ENCODE results near the gene IARS2. TPM values are rescaled to one million over a fixed set of nuclear protein-coding genes. Genes with fewer than 3 reads are reported as not detected.

The IARS2 gene
- total and polyA plus RNA-seq, 2 donors (not counting 3 experiments of a cell fraction or from before 2014, with no cell fraction given): 15.5 to 62.8 TPM

DNA sequence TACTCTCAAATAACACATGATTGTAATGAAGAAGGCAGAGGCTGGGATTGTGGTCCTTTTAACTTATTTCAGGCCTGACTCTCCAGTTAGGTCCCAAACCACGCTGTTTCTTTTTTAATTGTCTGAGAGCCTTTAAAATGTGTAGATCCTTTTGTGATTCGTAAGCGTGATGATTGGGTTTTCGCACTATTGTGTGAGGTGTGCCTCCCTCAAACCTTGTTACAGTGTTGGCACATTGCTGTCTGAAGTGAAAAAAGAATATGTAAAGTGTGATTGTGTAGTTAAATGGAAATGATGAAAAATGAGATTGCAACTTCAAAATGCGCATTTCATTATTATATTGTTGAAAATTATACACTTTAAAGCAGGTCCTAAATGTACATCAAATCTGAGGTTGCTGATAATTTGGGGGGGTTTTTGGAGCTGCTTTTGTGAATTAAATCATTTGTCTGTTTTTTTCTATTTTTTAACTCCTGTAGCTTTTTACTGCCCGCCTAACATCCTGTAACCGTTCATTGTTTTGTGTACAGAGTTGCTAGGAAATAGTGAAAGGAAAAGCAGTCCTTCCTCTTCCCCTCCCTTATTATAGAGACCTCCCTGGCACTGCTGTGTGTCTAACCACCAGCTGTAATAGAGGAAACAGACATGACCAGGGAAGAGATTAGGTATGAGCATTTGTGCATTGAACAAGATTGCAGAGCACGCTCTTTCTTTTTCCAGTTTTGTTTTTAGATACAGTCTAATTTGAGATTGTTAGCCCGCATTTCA, 43.3 kb downstream of the IARS2 start:
- no peak for TF ChIP-seq GATA2 (IDR thresholded peaks at IDR 0.05; ENCODE audit: insufficient read depth, insufficient read length, low read depth, low read length)
- no peak for TF ChIP-seq FOS (IDR thresholded peaks at IDR 0.05; ENCODE audit: borderline replicate concordance, insufficient read depth, low read length)
- TF ChIP-seq POLR2AphosphoS5 (IDR thresholded peaks at IDR 0.05; ENCODE audit: insufficient read depth, low read depth, low read length): no peak
- no peak for TF ChIP-seq EZH2 (IDR thresholded peaks at IDR 0.05; ENCODE audit: borderline replicate concordance, low read depth, low read length, severe bottlenecking)
- TF ChIP-seq, protein P1, sequence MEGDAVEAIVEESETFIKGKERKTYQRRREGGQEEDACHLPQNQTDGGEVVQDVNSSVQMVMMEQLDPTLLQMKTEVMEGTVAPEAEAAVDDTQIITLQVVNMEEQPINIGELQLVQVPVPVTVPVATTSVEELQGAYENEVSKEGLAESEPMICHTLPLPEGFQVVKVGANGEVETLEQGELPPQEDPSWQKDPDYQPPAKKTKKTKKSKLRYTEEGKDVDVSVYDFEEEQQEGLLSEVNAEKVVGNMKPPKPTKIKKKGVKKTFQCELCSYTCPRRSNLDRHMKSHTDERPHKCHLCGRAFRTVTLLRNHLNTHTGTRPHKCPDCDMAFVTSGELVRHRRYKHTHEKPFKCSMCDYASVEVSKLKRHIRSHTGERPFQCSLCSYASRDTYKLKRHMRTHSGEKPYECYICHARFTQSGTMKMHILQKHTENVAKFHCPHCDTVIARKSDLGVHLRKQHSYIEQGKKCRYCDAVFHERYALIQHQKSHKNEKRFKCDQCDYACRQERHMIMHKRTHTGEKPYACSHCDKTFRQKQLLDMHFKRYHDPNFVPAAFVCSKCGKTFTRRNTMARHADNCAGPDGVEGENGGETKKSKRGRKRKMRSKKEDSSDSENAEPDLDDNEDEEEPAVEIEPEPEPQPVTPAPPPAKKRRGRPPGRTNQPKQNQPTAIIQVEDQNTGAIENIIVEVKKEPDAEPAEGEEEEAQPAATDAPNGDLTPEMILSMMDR (IDR thresholded peaks at IDR 0.05; ENCODE audit: extremely low read depth in 1 of 2, insufficient read depth in 1 of 2, low read depth in 1 of 2, low read length in 2 of 2): no peak
- TF ChIP-seq, protein P2, sequence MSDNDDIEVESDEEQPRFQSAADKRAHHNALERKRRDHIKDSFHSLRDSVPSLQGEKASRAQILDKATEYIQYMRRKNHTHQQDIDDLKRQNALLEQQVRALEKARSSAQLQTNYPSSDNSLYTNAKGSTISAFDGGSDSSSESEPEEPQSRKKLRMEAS (IDR thresholded peaks at IDR 0.05; ENCODE audit: insufficient read depth, insufficient read length): no peak
- no peak for TF ChIP-seq MYC (IDR thresholded peaks at IDR 0.05; ENCODE audit: low read depth, low read length)
- TF ChIP-seq JUN (IDR thresholded peaks at IDR 0.05; ENCODE audit: borderline replicate concordance, insufficient read depth, insufficient read length, low read depth): no peak
- Histone ChIP-seq H3K27ac (ENCODE audit: insufficient read depth, low read depth, low read length) (peak overlapping the region; percentile 89), H3K9me1 (replicated peaks; ENCODE audit: control insufficient read depth, extremely low read depth, insufficient read depth, low read length) (no peaks in the 10 kb centered on the region), H3K27me3 (ENCODE audit: control insufficient read depth in 2 of 2, insufficient read depth in 2 of 2, low read length in 2 of 2) (no peaks in the 10 kb centered on the region), H3K36me3 (ENCODE audit: control insufficient read depth in 2 of 2, extremely low read depth in 1 of 2, insufficient read depth in 2 of 2, low read length in 2 of 2) (peaks cover 5 to 7% of the 10 kb centered on the region in 2 experiments), H4K20me1 (replicated peaks; ENCODE audit: control insufficient read depth, extremely low read depth, insufficient read depth, low read length) (no peaks in the 10 kb centered on the region), H2AFZ (ENCODE audit: low read depth, low read length) (no peak overlapping the region), H3K4me3 (replicated peaks in 1 of 3; ENCODE audit: insufficient read depth in 1 of 3, low read depth in 1 of 3, low read length in 3 of 3) (peak overlapping the region in 1 of 3 experiments; percentile 16), H3K4me2 (ENCODE audit: insufficient read depth, low read length) (peak overlapping the region; percentile 39), H3K9me3 (replicated peaks; ENCODE audit: control insufficient read depth, insufficient read depth, low read length) (no peaks in the 10 kb centered on the region), H3K4me1 (ENCODE audit: control insufficient read depth, extremely low read depth, insufficient read depth, low read length) (peaks cover 7% of the 10 kb centered on the region), H3K9ac (replicated peaks; ENCODE audit: extremely low read depth, insufficient read depth, low read length) (peak overlapping the region; percentile 68), H3K79me2 (ENCODE audit: control insufficient read depth, insufficient read depth, low read length) (no peaks in the 10 kb centered on the region)
- no TSS peak for BruUV-seq (replicated peaks)
- ChIA-PET CTCF (interaction anchor here (0.7 to 3.5 kb wide), 9 partner anchors 10 to 151 kb away, joined by 3 to 23 read pairs (median 3); no protein-coding TSS in a partner anchor), POLR2A (no interaction called here)
- DNase-seq (ENCODE audit: low read depth, low spot score): peak; percentile 94
- intact Hi-C loops (cut with micrococcal nuclease): loop anchor here (1.0 to 2.0 kb wide), 2 partner anchors 20 to 43 kb away; partner anchors contain the start of gene IARS2
- dilution Hi-C loops (cut with MboI; ENCODE audit: extremely low pct_ligation_motif_present, low sequenced_read_pairs): no loop called here
- FAIRE-seq: peak; percentile 83

Measured in endothelial cell of umbilical vein (primary cell).